Fibroblast of lung (primary cell): Measurements from ENCODE around the gene GALK2. TPM values are rescaled to one million over a fixed set of nuclear protein-coding genes. Genes with fewer than 3 reads are reported as not detected.
"Not testable (repeated sequence)": the region's sequence is repeated elsewhere in the genome, so short reads cannot be mapped to it uniquely, and the experiment has no call there.

Experiments
- DNase-seq, 2 donors: peaks; one replicate each; pipeline versions ENCODE4 v3.0.0 to v3.0.0-alpha.2; 2010; ENCODE audit warnings: low read depth in 2 of 2
- H2AFZ ChIP-seq: 2 replicates; pipeline ENCODE4 v1.5.1; 2012; ENCODE audit warnings: low read length, control low read depth, inconsistent platforms
- H3K27ac ChIP-seq: 2 replicates; pipeline ENCODE4 v1.5.1; 2011; ENCODE audit warnings: low read length, control low read depth; ENCODE audit not compliant: insufficient read depth
- H3K27me3 ChIP-seq: 2 replicates; pipeline ENCODE4 v1.5.1; 2011; ENCODE audit warnings: mild to moderate bottlenecking, low read length; ENCODE audit not compliant: control insufficient read depth, insufficient read depth
- H3K36me3 ChIP-seq: 2 replicates; pipeline ENCODE4 v1.5.1; 2011; ENCODE audit warnings: low read length; ENCODE audit not compliant: control insufficient read depth, insufficient read depth
- H3K4me1 ChIP-seq: 2 replicates; pipeline ENCODE4 v1.5.1; 2011; ENCODE audit warnings: low read length; ENCODE audit not compliant: control insufficient read depth, insufficient read depth; ENCODE audit errors: extremely low read depth
- H3K4me2 ChIP-seq: 2 replicates; pipeline ENCODE4 v1.5.1; 2011; ENCODE audit warnings: low read length, control low read depth; ENCODE audit not compliant: insufficient read depth; ENCODE audit errors: extremely low read depth
- H3K4me3 ChIP-seq, 4 experiments: fragments of 200-600 bp in 1 of 4; sonication (generic) in 1 of 4; replicated peaks in 1 of 4; 2 replicates each; pipeline ENCODE4 v1.5.1; 2011 to 2016; ENCODE audit warnings: low read length in 4 of 4, low read depth in 3 of 4, mild to moderate bottlenecking in 3 of 4, control low read depth in 2 of 4, inconsistent platforms in 1 of 4, mixed read lengths in 1 of 4; ENCODE audit not compliant: insufficient read depth in 1 of 4; ENCODE audit errors: control extremely low read depth in 1 of 4
- H3K79me2 ChIP-seq: 2 replicates; pipeline ENCODE4 v1.5.1; 2012; ENCODE audit warnings: mild to moderate bottlenecking, low read length, inconsistent platforms; ENCODE audit not compliant: control insufficient read depth, insufficient read depth
- H3K9ac ChIP-seq: 2 replicates; pipeline ENCODE4 v1.5.1; 2011; ENCODE audit warnings: mild to moderate bottlenecking, low read length, control low read depth; ENCODE audit not compliant: insufficient read depth
- H3K9me3 ChIP-seq: 2 replicates; pipeline ENCODE4 v1.5.1; 2012; ENCODE audit warnings: low read depth, low read length; ENCODE audit not compliant: control insufficient read depth, insufficient read depth
- H4K20me1 ChIP-seq: 2 replicates; pipeline ENCODE4 v1.5.1; 2011; ENCODE audit warnings: low read length; ENCODE audit not compliant: control insufficient read depth, insufficient read depth; ENCODE audit errors: extremely low read depth
- EZH2 ChIP-seq: IDR thresholded peaks from 2 replicates; pipeline ENCODE4 v1.5.1; 2012; ENCODE audit warnings: low read length, control low read depth, mild to moderate bottlenecking; ENCODE audit errors: missing control alignments
- polyA plus RNA-seq, 2 donors: library from polyadenylated mRNA; depleted of rRNA in 1 of 2; stranded (reverse) in 1 of 2; unstranded in 1 of 2; fragments of >200 nt; gene quantifications; 2 replicates each; pipeline ENCODE4 v1.2.1, GENCODE V29; 2011 to 2012; ENCODE audit warnings: missing spikeins in 1 of 2
- total RNA-seq: library from RNA; depleted of rRNA; stranded (reverse); fragments of >200 nt; gene quantifications from 2 replicates; pipeline ENCODE4 v1.2.1, GENCODE V29; 2014
- TF ChIP-seq, protein P1 (sequence below), 2 donors: IDR thresholded peaks in 1 of 2; conservative IDR thresholded peaks in 1 of 2; 1 replicate in 1 of 2; 2 replicates in 1 of 2; pipeline ENCODE4 v1.5.1; 2011 to 2012; ENCODE audit warnings: low read length in 2 of 2, control low read depth in 1 of 2, inconsistent platforms in 1 of 2, low read depth in 1 of 2, mild to moderate bottlenecking in 1 of 2

Gene GALK2
- total and polyA plus RNA-seq, 2 donors (not counting 1 experiment from before 2014, with no cell fraction given) = 37.5 to 74.5 TPM

DNA sequence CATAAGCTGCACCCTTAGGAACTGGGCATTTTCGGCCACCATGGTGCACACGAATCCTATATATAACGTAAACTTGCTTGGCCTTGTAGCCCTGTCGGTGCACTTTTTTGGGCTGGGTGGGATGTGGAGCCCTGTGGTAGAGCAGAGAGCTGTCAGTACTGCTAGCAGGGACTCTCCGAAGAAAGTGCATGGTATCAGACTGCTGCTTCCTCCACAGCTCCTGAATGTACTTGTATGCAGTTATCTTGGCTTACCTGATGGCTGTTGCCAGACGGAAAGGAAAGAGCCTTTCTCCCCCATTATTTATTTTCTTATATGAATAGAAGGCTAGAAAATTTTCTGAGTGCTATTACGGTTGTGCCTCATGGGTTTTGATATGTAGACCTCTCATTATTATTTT lies 8.4 kb downstream of the GALK2 start:
- Histone ChIP-seq H3K27me3 (no peaks in the 10 kb centered on the region), H3K4me2 (no peak overlapping the region), H4K20me1 (no peaks in the 10 kb centered on the region), H3K9me3 (no peaks in the 10 kb centered on the region), H2AFZ (no peak overlapping the region), H3K9ac (no peak overlapping the region), H3K4me1 (no peaks in the 10 kb centered on the region), H3K79me2 (peaks cover 17% of the 10 kb centered on the region), H3K36me3 (no peaks in the 10 kb centered on the region), H3K4me3 (no peak overlapping the region), H3K27ac (no peak overlapping the region)
- TF ChIP-seq EZH2 = no peak
- TF ChIP-seq, protein P1, sequence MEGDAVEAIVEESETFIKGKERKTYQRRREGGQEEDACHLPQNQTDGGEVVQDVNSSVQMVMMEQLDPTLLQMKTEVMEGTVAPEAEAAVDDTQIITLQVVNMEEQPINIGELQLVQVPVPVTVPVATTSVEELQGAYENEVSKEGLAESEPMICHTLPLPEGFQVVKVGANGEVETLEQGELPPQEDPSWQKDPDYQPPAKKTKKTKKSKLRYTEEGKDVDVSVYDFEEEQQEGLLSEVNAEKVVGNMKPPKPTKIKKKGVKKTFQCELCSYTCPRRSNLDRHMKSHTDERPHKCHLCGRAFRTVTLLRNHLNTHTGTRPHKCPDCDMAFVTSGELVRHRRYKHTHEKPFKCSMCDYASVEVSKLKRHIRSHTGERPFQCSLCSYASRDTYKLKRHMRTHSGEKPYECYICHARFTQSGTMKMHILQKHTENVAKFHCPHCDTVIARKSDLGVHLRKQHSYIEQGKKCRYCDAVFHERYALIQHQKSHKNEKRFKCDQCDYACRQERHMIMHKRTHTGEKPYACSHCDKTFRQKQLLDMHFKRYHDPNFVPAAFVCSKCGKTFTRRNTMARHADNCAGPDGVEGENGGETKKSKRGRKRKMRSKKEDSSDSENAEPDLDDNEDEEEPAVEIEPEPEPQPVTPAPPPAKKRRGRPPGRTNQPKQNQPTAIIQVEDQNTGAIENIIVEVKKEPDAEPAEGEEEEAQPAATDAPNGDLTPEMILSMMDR (conservative IDR thresholded peaks at IDR 0.05 in 1 of 2, IDR thresholded peaks at IDR 0.05 in 1 of 2; ENCODE audit: low read depth in 1 of 2, low read length in 2 of 2) = no peak
- DNase-seq = no peak

DNA sequence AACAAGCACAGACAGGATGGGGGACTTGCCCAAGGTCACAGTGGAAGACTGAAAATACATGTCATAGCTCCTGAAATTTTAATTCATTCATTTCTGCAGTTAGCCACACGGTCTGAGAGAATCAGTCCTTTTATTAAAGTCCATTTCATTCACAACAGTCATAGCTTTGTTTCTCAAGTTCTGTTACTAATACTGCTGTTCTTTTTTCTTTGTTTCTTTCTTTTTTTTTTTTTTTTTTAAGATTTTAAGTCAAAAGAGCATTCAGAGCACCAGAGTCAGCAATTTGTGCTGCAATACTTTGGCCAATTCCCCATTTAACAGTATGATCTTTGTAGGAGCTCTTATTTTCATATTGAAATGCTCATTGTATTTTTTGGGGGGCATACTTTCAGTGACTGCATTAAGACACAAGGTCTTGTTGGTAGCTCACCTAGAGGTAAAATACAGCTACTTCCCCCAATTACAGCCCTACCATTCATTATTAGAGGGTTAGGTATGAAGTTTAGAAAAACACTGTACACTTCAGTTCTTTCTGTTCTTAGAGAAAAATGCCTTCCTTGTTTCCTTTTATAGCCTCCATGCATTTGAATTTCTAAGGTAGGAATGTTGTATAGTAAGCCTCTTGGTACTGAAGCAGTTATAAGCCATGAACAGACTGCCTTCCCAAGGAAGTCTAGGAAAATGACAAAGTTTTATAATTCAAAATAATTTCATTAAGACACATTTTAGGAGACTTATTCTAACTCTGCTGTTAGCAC lies 9.6 kb downstream of the GALK2 start:
- H3K4me1 ChIP-seq = no peaks in the 10 kb centered on the region
- TF ChIP-seq, protein P1 (conservative IDR thresholded peaks at IDR 0.05 in 1 of 2, IDR thresholded peaks at IDR 0.05 in 1 of 2; ENCODE audit: low read depth in 1 of 2, low read length in 2 of 2) = no peak
- no peak for TF ChIP-seq EZH2
- H3K27me3 ChIP-seq = no peaks in the 10 kb centered on the region
- H3K36me3 ChIP-seq = no peaks in the 10 kb centered on the region
- peaks cover 14% of the 10 kb centered on the region for H3K79me2 ChIP-seq
- no peak for DNase-seq
- no peak overlapping the region for H3K27ac ChIP-seq
- no peak overlapping the region for H3K4me3 ChIP-seq
- no peak overlapping the region for H3K4me2 ChIP-seq
- H4K20me1 ChIP-seq = no peaks in the 10 kb centered on the region
- no peaks in the 10 kb centered on the region for H3K9me3 ChIP-seq
- H3K9ac ChIP-seq = no peak overlapping the region
- H2AFZ ChIP-seq = no peak overlapping the region

DNA sequence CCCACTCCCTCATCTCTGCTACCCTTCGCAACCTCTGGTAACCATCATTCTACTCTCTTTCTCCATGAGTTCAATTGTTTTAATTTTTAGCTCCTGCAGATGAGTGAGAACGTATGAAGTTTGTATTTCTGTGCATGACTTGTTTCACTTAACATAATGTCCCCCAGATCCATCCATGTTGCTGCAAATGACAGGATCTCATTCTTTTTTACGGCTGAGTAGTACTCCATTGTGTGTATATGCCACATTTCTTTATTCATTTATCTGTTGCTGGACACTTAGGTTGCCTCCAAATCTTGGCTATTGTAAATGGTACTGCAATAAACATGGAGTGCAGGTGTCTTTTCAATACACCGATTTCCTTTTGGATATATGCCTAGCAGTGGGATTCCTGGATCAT lies 12.1 kb downstream of the GALK2 start:
- no peaks in the 10 kb centered on the region for H4K20me1 ChIP-seq
- H3K27me3 ChIP-seq = no peaks in the 10 kb centered on the region
- peaks cover 9% of the 10 kb centered on the region for H3K79me2 ChIP-seq
- H2AFZ ChIP-seq = no peak overlapping the region
- no peak for DNase-seq
- H3K9me3 ChIP-seq = no peaks in the 10 kb centered on the region
- no peaks in the 10 kb centered on the region for H3K36me3 ChIP-seq
- TF ChIP-seq, protein P1 (conservative IDR thresholded peaks at IDR 0.05 in 1 of 2, IDR thresholded peaks at IDR 0.05 in 1 of 2; ENCODE audit: low read depth in 1 of 2, low read length in 2 of 2) = no peak
- TF ChIP-seq EZH2 = no peak
- no peaks in the 10 kb centered on the region for H3K4me1 ChIP-seq
- H3K27ac ChIP-seq = no peak overlapping the region
- no peak overlapping the region for H3K4me3 ChIP-seq
- no peak overlapping the region for H3K4me2 ChIP-seq
- H3K9ac ChIP-seq = no peak overlapping the region

DNA sequence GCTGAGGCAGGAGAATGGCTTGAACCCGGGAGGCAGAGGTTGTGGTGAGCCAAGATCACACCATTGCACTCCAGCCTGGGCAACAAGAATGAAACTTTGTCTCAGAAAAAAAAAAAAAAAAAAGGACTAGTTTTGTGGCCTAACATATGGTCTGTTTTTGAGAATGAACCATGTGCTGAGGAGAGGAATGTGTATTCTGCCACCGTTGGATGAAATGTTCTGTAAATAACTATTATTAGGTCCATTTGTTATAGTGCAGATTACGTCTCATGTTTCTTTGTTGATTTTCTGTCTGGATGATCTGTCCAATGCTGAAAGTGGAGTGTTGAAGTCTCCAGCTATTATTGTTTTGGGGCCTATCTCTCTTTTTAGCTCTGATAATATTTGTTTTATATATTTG lies 13.7 kb downstream of the GALK2 start:
- H3K4me2 ChIP-seq, H3K27me3 ChIP-seq, H3K9ac ChIP-seq, H2AFZ ChIP-seq, H3K27ac ChIP-seq, H4K20me1 ChIP-seq, H3K4me3 ChIP-seq, H3K36me3 ChIP-seq, H3K9me3 ChIP-seq, DNase-seq, H3K4me1 ChIP-seq: not testable (repeated sequence)
- peaks cover 17% of the 10 kb centered on the region for H3K79me2 ChIP-seq
